ENCODE measurements around the gene SPTLC2. TPM values are rescaled to one million over a fixed set of nuclear protein-coding genes. Genes with fewer than 3 reads are reported as not detected.
A peak's percentile ranks its signal among the peaks of the same experiment; 100 is the strongest.

SPTLC2 gene
- total RNA-seq, 1 experiment from 2014 or later = 32.6 TPM

DNA sequence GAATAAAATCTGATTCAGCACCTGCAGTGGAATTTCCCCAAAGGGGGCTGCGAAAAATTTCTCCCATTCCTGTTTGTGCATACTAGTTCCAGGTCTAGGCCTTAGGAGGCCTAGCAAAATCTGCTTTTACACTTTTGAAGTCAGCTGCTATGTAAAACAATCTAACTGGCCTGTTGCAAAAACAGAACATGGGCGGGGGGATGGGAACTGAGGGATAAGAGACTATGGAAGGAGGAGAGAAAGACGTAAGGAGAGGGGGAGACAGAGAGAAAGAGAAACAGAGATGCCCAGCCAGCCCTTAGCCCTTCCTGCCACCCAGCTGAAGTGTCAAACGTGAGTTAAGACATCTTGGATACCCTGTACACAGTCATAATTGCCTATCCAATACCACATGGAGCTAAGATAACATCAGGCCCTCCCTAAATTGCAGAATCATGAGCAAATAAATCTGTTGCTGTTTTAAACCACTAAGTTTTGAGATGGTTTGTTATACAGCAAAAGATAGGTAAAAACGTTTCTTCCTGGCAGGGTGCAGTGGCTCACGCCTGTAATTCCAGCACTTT is 45.6 kb downstream of the SPTLC2 start:
- H4K20me1 ChIP-seq (ENCODE audit: control insufficient read depth, insufficient read depth, insufficient read length) = no peaks in the 10 kb centered on the region
- H2BK15ac ChIP-seq (ENCODE audit: low read depth, low read length) = no peak overlapping the region
- H3K4ac ChIP-seq (ENCODE audit: low read depth, low read length) = no peak overlapping the region
- H3K4me2 ChIP-seq (ENCODE audit: insufficient read depth, insufficient read length, low read length) = no peak overlapping the region
- no peak overlapping the region for H2BK120ac ChIP-seq (ENCODE audit: low read depth, low read length, poor library complexity, severe bottlenecking)
- no peak overlapping the region for H2BK5ac ChIP-seq (ENCODE audit: insufficient read length, low read length)
- H2AFZ ChIP-seq (ENCODE audit: low read length) = no peak overlapping the region
- H3K4me1 Mint-ChIP-seq = peaks cover 5 to 9% of the 10 kb centered on the region in 2 experiments
- H3K9me3 ChIP-seq (ENCODE audit: control insufficient read depth, low read depth, low read length) = no peaks in the 10 kb centered on the region
- no peak overlapping the region for H2BK20ac ChIP-seq (ENCODE audit: low read depth, low read length, poor library complexity, severe bottlenecking)
- DNase-seq = no peak
- no peak overlapping the region for H3K56ac ChIP-seq (ENCODE audit: insufficient read length, low read depth, low read length)
- no peak overlapping the region for H4K5ac ChIP-seq (ENCODE audit: insufficient read length, low read depth, low read length)
- no peaks in the 10 kb centered on the region for H3K27me3 Mint-ChIP-seq (ENCODE audit: low read depth)
- H3K18ac ChIP-seq (ENCODE audit: insufficient read length, low read depth, low read length) = no peak overlapping the region
- no peak overlapping the region for H3K27ac ChIP-seq (ENCODE audit: insufficient read length, low read depth, low read length)
- H3K23ac ChIP-seq (ENCODE audit: insufficient read length, low read depth, low read length) = no peak overlapping the region
- H3K27ac Mint-ChIP-seq = peak overlapping the region in 1 of 3 experiments; percentile 32; a peak in 3 of 7 replicates
- no peak overlapping the region for H3K9ac ChIP-seq (ENCODE audit: extremely low read depth, insufficient read length, low read length)
- no peak overlapping the region for H4K91ac ChIP-seq (ENCODE audit: insufficient read length, low read depth, low read length)
- 0 out of 2 replicates have a peak, but pooled peaks cover 2% of the 10 kb centered on the region for H3K27me3 ChIP-seq (ENCODE audit: insufficient read depth, low read length)
- no peak overlapping the region for H3T11ph ChIP-seq (ENCODE audit: low read length)
- H3K79me1 ChIP-seq (ENCODE audit: insufficient read depth, low read depth, low read length, poor library complexity, severe bottlenecking) = no peaks in the 10 kb centered on the region
- no peaks in the 10 kb centered on the region for H3K79me2 ChIP-seq (ENCODE audit: insufficient read depth, low read length)
- H4K8ac ChIP-seq (replicated peaks; ENCODE audit: insufficient read length, low read depth, low read length) = no peak overlapping the region
- H3K23me2 ChIP-seq (ENCODE audit: insufficient read length, low read depth, low read length, poor library complexity, severe bottlenecking) = no peaks in the 10 kb centered on the region
- H2BK12ac ChIP-seq (ENCODE audit: insufficient read length, low read depth, low read length) = no peak overlapping the region
- H3K9me3 Mint-ChIP-seq = no peaks in the 10 kb centered on the region
- no peak overlapping the region for H3K4me3 Mint-ChIP-seq
- H3K36me3 Mint-ChIP-seq (ENCODE audit: insufficient read depth in 1 of 3, low read depth in 3 of 3) = peaks cover 19 to 48% (median 33%) of the 10 kb centered on the region in 3 experiments; a peak in 6 of 7 replicates
- WGBS (ENCODE audit: extremely low coverage, insufficient read length, low lambda C conversion rate) = no CpG with 5 or more reads among the region's 6 CpGs
- no peak overlapping the region for H2AK5ac ChIP-seq (ENCODE audit: insufficient read length, low read length)
- H3K4me1 ChIP-seq (ENCODE audit: insufficient read depth, low read length) = no peaks in the 10 kb centered on the region; the same call in 1 of the 2 replicates
- TF ChIP-seq, protein P1, sequence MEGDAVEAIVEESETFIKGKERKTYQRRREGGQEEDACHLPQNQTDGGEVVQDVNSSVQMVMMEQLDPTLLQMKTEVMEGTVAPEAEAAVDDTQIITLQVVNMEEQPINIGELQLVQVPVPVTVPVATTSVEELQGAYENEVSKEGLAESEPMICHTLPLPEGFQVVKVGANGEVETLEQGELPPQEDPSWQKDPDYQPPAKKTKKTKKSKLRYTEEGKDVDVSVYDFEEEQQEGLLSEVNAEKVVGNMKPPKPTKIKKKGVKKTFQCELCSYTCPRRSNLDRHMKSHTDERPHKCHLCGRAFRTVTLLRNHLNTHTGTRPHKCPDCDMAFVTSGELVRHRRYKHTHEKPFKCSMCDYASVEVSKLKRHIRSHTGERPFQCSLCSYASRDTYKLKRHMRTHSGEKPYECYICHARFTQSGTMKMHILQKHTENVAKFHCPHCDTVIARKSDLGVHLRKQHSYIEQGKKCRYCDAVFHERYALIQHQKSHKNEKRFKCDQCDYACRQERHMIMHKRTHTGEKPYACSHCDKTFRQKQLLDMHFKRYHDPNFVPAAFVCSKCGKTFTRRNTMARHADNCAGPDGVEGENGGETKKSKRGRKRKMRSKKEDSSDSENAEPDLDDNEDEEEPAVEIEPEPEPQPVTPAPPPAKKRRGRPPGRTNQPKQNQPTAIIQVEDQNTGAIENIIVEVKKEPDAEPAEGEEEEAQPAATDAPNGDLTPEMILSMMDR (conservative IDR thresholded peaks at IDR 0.05) = no peak
- H3K14ac ChIP-seq (ENCODE audit: insufficient read depth, low read length) = no peak overlapping the region
